OCI-M2 (cell line): ENCODE data around the gene ZCCHC17.
"Not testable (repeated sequence)": the region's sequence is repeated elsewhere in the genome, so short reads cannot be mapped to it uniquely, and the experiment has no call there.

Experiments
- DNase-seq: peaks from one replicate; lab custom pipeline; 2025; ENCODE audit not compliant: unreplicated experiment; lab: John Stamatoyannopoulos, UW

The ZCCHC17 gene

DNA sequence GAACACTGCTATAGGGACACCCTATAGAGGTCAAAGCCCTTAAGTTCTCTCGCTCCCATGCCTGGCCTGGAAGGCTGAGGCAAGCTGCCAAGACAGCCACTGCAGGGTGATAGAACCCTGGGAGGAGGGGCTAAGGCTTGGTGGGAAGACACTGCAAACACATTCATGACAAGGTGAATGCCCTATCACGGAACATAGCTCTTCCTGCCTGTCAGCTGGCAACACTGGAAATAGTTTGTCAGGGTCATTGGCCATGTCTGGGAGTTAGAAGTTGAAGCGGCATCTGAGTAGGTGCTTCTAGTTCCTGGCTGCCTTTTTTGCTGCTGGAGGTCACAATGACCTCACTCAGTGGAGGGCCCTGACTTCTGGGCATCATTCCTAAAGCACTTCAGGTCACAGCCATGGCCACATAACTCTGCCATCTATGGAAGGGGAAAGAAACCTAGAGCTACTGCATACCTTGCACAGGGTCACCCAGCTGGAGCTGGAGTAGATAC, 71.8 kb downstream of the ZCCHC17 start:
- DNase-seq, result no peak

DNA sequence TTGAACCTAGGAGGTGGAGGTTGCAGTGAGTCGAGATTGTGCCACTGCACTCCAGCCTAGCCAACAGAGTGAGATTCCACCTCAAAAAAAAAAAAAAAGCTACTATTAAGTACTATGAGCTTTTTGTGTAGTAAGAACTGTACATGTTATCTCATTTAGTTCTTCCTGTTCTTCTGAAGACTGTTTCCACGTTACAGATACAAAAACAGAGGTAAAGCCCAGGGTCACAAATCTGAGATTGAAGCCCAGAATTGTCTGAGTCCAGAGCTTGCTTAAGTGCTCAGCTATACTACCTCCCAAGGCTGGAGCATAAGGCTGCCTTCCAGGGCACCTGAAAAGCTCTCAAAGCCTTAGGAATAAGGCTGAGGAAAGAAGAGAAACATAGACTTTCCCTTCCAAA, 73.2 kb downstream of the ZCCHC17 start:
- DNase-seq, result no peak

DNA sequence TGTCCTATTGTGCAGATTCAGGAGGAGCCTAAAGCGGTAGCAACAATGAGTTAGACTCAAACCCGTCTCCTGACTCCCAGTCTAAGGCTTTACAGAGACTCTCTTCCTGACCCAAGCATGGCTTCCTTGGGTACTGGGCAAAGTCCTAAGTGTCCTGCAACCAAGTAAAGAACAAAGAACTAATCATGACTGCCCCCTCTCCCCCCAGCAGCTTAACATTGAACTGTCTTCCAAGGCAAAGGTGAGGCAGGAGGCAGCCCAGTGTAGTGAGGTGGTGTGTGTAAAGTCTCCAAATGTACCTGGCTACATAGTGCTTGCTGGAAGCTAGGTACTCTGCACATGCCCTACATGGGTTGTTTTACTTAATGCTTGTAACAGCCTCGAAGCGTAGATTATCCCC, 73.7 kb downstream of the ZCCHC17 start:
- DNase-seq, result no peak

DNA sequence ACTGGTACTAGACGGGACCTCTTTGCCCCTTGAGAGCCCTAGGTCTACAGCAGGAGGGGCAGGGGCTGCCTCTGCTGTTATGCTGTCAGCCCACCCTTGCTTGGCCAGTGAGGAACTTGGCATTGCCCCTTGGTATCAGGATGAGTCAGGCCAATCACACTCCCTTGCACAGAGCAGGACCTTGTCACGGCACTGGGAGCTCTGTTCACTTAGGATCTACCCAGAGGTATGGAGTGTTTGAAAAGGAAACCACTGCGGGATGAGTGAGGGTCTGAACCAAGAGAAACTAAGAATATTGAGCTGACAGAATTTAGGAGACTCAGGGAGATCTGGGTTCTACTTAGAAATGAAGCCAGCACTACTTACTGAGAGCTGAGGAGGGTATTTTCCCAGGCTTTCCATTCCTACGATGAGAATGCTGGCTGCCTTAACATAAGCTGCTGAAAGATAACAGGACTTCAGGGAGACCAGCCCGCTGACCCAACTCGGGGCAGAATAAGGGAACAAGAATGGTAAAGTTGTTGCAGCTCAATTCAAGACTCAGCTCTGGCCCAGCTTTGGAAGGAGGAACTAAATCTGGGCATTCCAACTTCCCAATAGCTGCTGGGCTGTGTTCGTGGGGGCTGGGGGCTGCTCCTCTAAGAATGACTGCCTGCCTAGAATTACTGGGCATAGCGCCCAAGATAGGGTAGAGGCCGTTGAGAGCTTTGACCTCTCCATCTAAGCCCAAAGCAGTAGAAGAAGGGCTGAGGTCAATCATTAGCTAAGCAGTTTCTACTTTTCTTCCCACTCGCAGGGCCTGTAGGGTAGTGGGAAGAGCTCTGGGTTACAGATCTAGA, 74.5 kb downstream of the ZCCHC17 start:
- no peak for DNase-seq

DNA sequence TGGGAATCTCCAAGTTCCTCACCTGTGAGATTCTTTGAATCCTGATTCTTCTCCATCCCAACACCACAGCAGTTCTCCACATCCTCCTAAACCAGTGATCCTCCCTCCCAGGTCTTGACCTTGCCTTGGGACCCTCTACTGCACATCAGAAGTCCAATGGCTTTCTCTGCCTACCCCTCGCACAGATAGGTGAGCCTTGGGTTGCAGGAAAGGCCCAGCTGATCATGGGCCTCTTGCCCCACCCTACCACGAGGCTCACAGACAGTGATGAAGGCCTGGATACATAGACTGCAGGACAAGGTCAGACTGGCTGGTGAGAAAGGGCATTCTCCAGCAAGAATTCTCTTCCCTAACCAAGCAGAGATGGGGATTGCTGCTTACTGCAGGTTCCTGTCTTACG, 75.2 kb downstream of the ZCCHC17 start:
- DNase-seq, result no peak

DNA sequence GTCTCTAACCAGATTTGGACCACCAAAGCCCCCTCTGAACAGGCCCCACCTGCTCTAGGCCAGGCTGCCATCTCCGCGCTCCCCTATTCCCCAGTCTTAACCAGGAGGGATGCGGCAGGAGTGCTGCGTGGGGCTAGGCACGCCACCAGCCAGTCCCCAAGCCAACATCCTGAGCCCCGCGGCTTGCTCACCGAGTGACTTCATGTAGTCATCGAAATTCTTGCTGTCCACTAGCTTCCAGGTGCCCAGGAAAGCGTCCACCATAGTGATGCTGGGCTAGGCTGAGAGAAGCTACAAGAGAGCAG, 75.9 kb downstream of the ZCCHC17 start:
- no peak for DNase-seq

DNA sequence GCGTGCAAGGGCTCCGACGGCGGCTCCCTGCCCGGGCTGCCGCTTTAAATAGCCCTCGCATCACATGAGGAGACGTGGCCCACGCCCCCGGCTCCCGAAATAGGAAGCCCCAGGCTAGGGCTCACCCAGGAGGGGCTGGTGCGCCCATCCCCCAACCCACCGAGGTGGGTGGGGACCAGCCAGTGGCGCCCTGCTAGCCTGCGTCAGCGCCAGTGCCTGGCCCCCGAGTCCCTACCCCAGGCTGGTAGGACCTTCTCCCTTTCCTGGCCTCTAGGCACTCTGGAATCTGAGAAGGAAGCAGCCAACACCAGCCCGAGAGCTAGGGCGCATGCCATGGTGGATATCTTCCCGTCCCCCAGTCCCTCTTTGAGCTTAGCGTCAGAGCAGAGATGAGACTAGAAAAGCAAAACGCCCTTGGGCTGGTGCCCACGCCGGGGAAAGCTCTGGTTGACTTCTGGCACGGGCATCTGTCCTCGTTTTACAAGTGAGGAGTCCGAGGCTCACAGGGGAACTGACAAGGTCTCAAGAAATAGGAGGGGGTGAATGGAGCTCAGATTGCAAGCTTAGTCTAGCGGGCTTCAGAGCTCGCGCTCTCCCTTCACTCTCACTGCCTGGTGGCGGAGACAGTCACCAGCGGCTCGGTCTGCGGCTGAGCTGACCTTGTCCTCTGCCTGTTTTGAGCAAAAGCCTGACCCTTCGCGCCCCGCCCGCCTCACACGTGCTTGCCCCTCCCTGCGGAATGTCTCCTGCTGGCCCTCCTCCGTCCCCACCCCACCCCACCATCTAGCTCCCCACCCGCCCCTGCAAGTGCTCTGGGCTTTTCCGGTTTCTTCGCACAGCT, 76.4 kb downstream of the ZCCHC17 start, which contains the start of gene FABP3:
FABP3 (minus strand) TSS at position 21 of the 841 bp plus-strand sequence. CDS start 62 bp downstream, outside the sequence.
- no peak for DNase-seq

DNA sequence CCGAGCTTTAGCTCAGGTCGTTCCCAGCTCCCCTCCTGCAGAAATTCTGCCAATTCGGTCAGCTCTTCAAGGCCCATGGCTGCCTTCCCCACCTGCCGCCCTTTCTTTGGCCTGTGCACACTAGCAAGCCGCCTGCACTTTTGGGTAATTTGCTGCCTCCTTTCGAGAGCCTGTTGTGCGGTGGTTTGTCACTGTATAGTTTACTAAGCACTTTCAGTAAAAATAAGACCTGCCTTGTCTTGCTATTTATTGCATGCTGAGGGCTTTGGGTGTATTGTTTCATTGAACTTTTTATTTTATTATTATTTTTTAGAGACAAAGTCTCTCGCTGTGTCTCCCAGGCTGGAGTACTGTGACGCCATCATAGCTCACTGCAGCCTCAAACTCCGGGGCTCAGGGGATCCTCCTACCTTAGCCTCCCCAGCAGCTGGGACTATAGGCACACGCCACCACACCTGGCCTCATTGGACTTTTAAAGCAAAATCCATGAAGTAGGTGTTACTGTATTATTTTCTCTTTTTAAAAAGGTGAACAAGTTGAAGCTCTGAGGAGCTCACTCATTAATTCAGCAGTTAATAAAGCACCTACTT, 77.2 kb downstream of the ZCCHC17 start:
- DNase-seq, result no peak

DNA sequence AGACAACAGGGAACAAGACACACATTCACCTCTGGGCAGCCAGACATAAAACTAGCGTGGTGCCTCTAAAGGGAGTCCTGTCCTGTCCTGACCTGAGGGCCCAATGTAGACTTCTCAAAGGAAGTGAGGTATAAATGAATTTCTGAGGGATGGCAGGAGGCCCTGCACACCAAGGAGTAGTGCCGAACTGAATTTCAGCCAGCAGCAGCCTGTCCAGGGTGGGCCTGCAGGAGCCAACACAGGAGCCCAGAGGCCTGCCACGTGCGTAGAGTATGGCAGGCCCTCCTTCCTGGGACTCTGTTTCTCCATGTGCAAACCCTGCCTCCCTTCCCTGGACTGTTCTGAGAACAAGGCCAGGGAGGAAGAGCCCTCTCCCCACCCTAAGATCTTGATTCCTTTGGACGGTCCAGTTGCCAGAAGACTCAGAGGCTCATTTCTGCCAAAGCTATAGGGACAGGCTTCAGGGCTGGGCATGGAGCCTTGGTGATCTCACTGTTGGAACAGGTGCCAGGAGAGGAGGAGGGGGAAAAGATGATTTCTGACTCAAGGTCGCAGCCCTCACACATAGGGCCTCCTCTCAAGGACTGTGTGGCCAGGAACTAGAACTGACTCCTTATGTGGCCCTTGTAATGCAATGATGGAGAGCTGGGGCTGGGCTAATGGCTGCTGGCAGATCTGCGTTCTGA, 77.8 kb downstream of the ZCCHC17 start:
- no peak for DNase-seq

DNA sequence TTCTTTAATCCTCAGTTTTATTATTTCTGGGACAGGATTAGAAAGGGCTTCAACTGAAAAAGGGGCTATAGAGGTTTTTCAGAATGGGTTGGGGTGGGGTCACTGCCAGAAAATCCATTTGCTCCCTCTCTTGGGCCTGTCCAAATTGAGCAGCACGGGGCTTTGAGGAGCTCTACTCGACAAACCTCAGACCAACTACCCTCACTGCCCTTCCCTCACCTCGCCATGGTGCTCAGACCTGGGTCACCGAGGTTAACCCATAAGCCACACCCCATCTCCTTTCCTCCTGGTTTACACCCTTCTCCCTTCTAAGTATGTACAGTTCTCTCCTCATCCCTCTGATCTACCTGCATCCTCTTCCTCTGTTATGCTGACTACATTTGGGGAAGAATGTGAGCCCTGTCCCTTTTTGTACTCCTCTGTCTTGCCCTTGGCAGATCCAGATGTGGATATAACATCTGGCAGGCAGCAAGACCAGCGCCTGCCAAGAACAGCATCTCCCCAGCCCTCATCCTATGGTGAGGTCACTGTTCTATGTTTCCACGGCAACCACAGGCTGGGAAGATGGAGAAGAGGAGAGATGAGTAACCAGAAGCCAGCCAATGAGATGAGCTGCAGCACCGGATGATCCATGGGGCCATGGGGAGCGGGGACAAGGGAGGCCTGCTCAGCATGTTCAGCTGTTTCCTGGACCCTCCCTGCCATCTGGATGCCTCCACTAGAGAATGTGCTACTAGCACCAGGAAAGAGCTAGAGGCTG, 79.7 kb downstream of the ZCCHC17 start:
- no peak for DNase-seq

DNA sequence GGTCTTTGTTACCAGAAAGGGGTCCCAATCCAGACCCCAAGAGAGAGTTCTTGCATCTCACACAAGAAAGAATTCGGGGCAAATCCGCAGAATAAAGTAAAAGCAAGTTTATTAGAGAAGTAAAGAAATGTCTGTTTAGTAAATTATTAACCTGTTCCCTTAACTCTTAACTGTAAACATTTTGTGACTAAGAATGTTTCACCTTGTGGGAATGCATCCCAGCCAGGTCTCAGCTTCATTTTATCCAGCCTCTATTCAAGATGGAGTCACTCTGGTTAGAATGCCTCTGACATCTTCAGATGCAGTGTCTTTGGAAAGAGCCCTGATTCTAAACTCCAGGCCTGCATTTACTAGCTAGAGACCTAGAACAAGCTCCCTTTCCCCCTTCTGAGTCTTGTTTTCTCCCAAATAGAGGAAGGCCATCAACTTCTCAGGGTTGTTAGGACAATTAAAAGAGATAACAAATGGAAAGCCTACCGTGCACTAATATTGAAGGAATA, 80.6 kb downstream of the ZCCHC17 start:
- no peak for DNase-seq

DNA sequence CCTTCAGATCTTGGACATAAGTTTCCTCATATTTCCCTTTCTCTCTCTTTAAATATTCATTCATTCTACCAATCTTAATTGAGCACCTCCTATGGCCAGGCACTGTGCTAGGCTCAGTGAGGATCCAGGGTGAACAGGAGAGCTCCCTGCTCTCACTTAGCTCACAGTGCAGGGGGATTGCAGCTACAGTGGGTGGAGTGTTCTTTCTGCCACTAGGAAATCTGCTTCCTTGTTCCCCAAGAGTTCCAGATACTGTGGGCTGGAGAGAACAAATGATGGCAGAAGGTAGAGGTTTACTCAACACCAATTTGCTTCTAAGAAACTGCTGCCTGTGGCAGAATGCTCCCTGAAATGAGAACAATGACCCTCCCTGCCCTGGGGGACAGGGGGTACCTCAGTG, 81.2 kb downstream of the ZCCHC17 start:
- DNase-seq, result no peak

DNA sequence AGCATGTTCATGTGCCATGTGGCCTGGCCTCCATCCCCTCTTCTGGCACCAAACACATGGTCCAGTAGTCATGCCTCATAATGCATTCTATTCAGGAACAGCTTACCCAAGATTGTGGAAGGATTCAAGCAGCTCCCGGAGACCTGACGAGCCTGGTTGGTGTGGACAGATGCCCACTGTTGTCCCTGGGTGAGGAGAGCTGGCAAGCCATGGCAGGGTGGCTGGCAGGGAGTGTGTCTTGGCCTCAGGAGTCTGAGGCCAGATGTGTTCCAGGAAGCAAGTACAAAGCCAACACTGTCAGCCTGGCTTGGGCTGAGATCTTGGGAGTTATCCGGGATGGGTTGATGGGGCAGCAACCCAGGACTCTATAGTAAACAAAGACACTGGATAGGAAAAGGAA, 83.3 kb downstream of the ZCCHC17 start:
- no peak for DNase-seq

DNA sequence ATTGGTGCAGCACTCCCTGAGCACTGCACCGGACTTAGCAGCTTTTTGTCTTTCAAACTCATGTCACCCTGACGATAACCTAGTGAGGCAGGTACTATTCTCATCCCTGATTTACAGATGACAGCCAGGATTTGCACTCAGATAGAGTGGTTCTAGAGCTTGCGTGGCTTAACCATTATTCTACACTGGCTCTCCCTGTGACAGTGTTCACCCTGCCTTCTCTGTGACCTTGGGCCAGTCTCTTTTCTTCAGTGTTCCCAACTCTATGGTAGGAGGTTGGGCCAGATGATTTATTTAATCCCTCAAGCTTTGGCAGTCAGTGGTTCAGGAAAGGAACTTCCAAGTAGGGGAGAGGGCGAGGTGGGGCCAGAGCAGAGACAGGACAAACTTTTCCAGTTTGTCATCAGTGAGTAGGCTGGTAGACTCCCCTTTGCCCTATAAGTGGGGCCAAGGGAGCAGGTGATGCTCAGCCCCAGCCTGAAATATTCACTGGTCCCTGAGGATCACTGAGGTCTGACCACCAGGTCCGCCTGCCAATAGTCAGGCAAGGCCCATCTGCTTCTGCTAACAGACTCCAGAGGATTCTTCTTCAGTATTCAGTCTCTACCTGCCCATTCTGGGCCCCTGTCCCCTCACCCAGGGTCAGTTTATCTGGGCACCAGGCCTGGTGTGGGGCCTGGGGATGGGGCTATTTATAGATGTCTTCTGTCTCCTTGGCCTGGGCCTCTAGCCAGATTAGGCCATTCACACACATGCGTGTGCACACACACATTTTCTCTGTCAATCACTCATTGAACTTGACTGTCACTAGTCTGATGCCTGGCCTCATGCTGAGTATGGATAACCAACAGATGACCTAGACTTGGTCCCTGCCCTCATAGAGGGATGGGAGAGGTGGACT, 84.8 kb downstream of the ZCCHC17 start:
- DNase-seq, result no peak

DNA sequence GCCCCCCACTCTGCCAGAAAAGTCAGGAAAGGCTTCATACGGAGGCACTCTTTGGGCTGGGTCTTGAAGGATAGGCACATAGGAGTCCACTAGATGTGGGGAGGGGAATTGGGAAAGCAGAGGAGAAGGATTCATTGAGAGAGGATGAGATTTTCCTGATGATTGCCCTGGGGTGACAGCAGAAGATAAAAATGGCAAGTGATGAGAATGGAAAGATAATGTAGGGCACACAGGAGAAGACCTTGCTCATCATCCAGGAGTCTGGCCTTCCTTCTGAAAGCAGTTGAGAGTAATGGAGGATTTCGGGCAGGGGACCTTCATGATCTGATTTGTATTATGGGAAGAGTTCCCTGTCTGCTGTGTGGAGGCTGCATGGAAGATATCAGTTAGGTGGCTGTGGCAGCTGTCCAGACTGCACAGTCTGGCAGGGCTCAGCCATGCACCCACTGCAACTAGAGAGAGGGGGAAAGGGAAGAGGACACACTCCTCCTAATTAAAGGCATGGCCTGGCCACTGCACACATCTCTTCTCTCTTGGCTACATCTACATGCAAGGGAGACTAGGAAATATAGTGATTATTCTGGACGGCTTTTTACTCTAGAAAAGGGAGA, 85.7 kb downstream of the ZCCHC17 start:
- no peak for DNase-seq

DNA sequence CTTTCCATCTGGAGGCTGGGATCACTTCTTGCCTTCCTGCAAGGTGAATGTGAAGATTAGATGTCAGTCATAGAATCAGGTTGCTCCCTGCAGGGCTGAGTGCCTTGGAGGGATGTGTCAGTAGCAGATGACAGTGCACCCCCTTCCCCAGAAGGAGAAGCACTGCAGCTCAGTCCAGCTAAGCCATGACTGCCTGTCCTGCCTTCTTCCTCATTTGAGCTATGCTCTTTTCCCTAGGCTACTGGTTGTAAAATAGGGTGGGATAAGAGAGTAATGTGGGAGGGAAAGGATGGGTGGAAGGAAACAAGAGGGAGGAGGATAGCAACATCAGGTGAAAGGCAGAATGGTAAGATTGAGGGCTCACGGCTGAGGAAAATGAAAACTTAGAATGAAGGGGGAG, 87.1 kb downstream of the ZCCHC17 start:
- DNase-seq, result no peak

DNA sequence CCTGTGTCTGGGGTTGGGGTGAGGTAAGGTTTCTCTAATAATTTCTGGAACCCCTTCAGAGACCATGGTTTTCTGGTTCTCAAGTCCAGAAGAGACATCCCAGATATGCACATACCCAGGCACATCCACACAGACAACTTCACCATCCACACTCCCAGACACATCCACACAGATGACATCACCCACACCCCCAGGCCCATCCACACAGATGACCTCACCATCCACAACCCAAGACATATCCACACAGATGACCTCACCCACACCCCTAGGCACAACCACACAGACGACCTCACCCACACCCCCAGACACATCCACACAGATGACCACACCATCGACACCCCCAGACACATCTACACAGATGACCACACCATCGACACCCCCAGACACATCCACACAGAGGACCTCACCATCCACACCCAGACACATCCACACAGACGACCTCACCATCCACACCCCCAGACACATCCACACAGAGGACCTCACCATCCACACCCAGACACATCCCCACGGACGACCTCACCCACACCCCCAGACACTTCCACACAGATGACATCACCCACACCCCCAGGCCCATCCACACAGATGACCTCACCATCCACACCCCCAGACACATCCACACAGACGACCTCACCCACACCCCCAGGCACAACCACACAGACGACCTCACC, 89.9 kb downstream of the ZCCHC17 start:
- DNase-seq, result not testable (repeated sequence)

DNA sequence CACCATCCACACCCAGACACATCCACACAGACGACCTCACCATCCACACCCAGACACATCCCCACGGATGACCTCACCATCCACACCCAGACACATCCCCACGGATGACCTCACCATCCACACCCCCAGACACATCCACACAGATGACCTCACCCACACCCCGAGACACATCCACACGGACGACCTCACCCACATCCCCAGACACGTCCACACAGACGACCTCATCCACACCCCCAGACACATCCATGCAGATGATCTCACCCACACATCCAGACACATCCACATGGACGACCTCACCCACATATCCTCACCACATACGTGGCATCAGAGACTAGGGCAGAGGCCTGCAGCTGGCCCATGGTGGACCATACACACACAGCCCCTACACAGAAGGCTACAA, 90.8 kb downstream of the ZCCHC17 start:
- no peak for DNase-seq
